CD4-positive, alpha-beta T cell treated with Interleukin-17A for 4 hours (primary cell): ENCODE results near the gene PRAMEF2.
"Not testable (repeated sequence)": the region's sequence is repeated elsewhere in the genome, so short reads cannot be mapped to it uniquely, and the experiment has no call there.

Source experiments
- DNase-seq: peaks from one replicate; pipeline ENCODE4 v3.0.0-alpha.2; 2020; ENCODE audit warnings: mixed read lengths

The PRAMEF2 gene

GRCh38 chr1:12856786-12857185, at the start of gene PRAMEF2:
Gene PRAMEF2 (plus strand): TSS chr1:12857086. CDS start chr1:12859010, 1,924 bp downstream.
- not testable (repeated sequence) for DNase-seq

DNA sequence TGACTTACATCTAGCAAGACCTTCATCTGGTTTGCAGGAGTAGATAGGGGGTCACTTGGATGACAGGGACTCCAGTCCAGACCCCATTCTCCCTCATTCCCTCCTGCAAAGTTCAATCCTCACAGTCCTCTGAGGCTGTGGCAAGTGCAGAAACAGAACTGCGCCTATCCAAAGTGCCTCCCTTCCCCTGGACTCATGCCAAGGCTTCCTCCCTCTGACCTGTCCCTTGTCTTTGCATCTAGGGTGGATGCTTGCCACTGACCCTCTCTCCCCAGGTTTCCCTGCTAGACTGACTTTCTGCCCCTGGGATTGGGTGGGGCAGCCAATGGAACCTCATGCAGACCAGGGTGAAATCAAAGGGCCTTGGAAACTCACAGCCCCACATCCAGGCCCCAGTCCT, 47.0 kb upstream of the PRAMEF2 start:
- DNase-seq = no peak

DNA sequence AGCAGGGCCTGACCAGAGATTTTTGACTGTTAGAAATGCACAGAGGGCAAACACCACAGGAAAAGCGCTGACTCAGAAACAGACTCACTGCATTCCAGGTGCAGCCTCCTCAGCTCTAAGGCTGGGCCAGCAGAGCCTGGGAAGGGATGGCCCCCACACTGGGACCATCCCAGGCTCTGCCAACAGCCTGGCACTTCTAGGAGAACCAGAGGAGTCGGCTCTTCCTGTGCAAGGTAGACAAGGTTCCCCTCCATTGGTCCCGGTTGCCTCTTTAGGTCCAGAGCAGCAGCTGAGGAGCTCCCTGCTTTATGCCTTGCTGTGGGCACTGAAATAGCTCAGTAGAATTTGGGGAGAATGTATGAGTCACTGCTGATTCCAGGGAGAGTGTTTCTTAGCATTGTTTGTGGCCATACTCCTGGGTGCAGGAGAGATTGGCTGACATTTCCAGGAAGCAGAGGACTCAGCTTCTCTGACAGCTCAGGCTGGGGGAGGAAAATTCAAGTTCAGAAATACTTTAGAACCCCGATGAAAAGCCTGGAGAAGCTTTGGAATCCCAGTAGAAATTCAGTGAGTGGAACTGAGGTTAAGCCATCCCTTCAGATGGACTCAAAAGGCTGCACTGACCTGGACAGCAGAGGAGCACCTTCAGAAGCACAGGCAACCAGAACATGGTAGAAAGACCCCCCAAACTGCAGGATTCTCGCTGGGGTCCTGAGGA, 46.0 kb upstream of the PRAMEF2 start:
- no peak for DNase-seq

DNA sequence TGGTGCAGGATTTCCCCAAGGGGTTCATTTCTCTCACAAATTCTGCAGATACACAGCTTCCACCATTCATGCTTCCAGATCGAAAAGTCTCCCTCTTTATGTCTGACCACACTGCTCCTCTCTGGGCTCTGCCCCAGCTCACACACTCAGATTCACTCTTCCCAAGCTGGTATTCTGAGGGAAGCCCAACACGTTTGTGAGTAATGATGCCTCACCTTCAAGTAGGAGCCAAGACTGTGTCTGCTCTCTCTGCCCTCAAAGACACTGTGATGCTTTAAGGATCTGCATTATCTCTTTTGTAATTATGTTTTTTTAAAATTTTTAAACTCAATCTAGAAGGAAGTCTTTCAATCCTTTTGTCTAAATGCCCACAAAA, 45.5 kb upstream of the PRAMEF2 start:
- DNase-seq = no peak

DNA sequence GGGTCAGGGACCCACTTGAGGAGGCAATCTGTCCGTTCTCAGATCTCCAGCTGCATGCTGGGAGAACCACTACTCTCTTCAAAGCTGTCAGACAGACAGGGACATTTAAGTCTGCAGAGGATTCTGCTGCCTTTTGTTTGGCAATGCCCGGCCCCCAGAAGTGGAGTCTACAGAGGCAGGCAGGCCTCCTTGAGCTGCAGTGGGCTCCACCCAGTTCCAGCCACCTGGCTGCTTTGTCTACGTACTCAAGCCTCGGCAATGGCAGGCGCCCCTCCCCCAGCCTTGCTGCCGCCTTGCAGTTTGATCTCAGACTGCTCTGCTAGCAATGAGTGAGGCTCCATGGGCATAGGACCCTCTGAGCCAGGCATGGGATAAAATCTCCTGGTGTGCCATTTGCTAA, 37.8 kb upstream of the PRAMEF2 start:
- DNase-seq = not testable (repeated sequence)

GRCh38 chr1:12831310-12831709, 25.6 kb upstream of the PRAMEF2 start, which contains the start of gene PRAMEF11:
Gene PRAMEF11 (minus strand): TSS chr1:12831410. CDS start chr1:12828789, 2,621 bp downstream.
- not testable (repeated sequence) for DNase-seq

DNA sequence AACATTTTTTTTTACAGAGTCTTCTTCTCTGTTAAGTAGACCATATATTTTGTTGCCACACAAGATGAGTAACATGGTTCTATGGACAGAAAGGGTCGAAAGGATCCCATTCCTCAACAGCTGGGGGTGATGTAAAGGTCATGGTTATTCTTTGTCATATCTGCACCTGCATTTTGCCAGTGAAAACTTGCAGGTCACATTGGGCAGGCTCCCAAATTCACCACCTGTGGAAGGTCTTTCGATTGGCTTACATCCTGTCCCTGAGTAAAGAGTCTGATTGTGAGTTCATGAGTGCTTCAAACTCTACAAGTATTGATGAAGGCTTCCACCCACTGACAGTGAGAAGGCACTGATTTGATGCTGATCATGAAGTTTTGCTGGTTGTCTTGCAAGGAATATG, 23.6 kb upstream of the PRAMEF2 start:
- DNase-seq = not testable (repeated sequence)

DNA sequence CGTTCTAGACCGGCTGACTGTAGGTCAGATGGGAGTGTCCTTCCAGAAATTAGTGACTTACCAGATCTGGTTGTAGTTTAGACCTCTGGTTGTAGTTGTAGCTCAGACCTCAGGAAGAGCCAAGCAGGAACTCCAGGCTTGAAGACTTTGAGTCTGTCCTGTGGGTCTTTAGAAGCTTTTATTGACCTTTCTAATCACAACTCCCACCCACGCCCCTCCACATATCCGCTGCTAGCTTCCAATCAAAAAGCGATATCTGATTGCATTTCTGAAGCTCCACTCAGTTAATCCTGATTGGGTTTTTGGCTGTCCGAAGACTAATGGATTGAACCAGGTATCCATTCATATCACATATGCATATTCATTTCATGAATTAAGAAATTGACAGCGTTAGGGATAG, 8.3 kb upstream of the PRAMEF2 start, which contains the start of gene HNRNPCL1:
HNRNPCL1 (minus strand) TSS at position 101 of the 400 bp plus-strand sequence. CDS start 431 bp downstream, outside the sequence.
- not testable (repeated sequence) for DNase-seq

DNA sequence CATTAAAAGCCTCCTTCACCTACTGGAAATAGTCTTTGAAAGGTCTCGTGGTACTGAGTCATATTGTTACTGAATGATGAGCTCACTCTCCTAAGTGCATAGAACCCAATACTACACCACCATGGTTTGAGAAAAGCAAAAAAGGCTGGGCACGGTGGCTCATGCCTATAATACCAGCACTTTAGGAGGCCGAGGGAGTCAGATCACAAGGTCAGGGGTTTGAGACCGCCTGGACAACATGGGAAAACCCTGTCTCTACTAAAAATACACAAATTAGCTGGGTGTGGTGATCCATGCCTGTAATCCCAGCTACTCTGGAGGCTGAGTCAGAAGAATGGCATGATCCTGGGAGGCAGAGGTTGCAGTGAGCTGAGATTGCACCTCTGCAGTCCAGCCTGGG, 5.1 kb upstream of the PRAMEF2 start:
- DNase-seq = no peak

GRCh38 chr1:12863131-12863880, 6.4 kb downstream of the PRAMEF2 start:
- not testable (repeated sequence) for DNase-seq

- not testable (repeated sequence) for DNase-seq
Measured at GRCh38 chr1:12878453-12878852, 21.6 kb downstream of the PRAMEF2 start.

DNA sequence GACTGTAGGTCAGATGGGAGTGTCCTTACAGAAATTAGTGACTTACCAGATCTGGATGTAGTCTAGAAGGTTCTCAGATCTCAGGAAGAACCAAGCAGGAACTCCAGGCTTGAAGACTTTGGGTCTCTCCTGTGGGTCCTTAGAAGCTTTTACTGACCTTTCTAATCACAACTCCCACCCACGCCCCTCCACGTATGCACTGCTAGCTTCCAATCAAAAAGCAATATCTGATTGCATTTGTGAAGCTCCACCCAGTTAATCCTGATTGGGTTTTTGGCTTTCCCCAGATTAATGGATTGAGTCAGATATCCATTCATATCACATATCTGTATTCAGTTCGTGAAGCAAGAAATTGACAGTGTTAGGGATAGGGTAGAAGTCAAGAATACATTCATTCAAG, 29.2 kb downstream of the PRAMEF2 start, which contains the start of gene PRAMEF4:
PRAMEF4 (minus strand) TSS at position 101 of the 400 bp plus-strand sequence. CDS start 2,807 bp downstream, outside the sequence.
- not testable (repeated sequence) for DNase-seq

DNA sequence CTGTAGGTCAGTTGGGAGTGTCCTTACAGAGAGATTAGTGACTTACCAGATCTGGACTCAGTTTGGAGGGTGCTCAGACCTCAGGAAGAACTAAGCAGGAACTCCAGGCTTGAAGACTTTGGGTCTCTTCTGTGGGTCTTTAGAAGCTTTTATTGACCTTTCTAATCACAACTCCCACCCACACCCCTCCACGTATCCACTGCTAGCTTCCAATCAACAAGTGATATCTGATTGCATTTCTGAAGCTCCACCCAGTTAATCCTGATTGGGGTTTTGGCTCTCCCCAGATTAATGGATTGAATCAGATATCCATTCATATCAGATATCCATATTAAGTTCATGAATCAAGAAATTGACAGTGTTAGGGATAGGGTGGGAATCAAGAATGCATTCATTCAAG, 41.3 kb downstream of the PRAMEF2 start, which contains the start of gene PRAMEF10:
PRAMEF10 (minus strand) TSS at position 101 of the 400 bp plus-strand sequence. CDS start 2,423 bp downstream, outside the sequence.
- not testable (repeated sequence) for DNase-seq

DNA sequence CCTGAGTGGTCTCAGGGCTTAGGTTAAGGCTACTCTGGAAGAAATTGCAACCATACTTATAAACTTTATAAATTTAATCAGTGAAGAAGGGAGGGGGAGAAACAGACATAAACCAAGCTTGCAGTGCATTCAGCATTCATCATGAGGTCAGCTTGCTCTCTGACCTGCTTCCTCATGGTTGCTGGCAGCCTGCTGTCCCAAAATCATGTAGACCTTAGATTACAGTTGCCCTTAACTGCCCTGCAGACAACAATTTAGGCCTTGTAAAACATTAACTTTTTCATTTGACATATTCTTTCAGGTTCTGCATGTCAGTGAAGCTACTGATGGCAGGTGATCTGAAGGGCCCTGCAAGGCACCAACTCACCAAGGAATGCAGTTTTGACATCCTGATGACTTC, 42.3 kb downstream of the PRAMEF2 start:
- not testable (repeated sequence) for DNase-seq

- DNase-seq = not testable (repeated sequence)
Measured at GRCh38 chr1:12903793-12904572, 47.1 kb downstream of the PRAMEF2 start.
